Effector memory CD4-positive, alpha-beta T cell (primary cell): ENCODE measurements around the gene ASB13.

Experiments
- DNase-seq, 3 donors: peaks; one replicate each; pipeline ENCODE4 v3.0.0-alpha.2; 2020
- H3K27ac ChIP-seq: 2 replicates; pipeline ENCODE4 v1.7.0; 2013; ENCODE audit warnings: mild to moderate bottlenecking, low read length, moderate library complexity; ENCODE audit not compliant: insufficient read depth, poor library complexity, severe bottlenecking
- H3K27me3 ChIP-seq: replicated peaks from 2 replicates; pipeline ENCODE4 v1.7.0; 2013; ENCODE audit warnings: mild to moderate bottlenecking, low read length; ENCODE audit not compliant: insufficient read depth, control insufficient read depth, poor library complexity, severe bottlenecking
- H3K36me3 ChIP-seq: 2 replicates; pipeline ENCODE4 v1.7.0; 2013; ENCODE audit warnings: mild to moderate bottlenecking, low read length, moderate library complexity; ENCODE audit not compliant: control insufficient read depth, insufficient read depth
- H3K4me1 ChIP-seq: 2 replicates; pipeline ENCODE4 v1.7.0; 2013; ENCODE audit warnings: low read length, mild to moderate bottlenecking; ENCODE audit not compliant: control insufficient read depth, insufficient read depth, poor library complexity, severe bottlenecking
- H3K4me3 ChIP-seq: 2 replicates; pipeline ENCODE4 v1.7.0; 2013; ENCODE audit warnings: low read length, low read depth, mild to moderate bottlenecking; ENCODE audit not compliant: insufficient read depth, poor library complexity, severe bottlenecking
- H3K9me3 ChIP-seq: 2 replicates; pipeline ENCODE4 v1.7.0; 2013; ENCODE audit warnings: mild to moderate bottlenecking, low read length, moderate library complexity; ENCODE audit not compliant: control insufficient read depth

The ASB13 gene

GRCh38 chr10:5648494-5649457, 17.6 kb downstream of the ASB13 start:
- Histone ChIP-seq H3K27me3 (no peaks in the 10 kb centered on the region), H3K36me3 (peaks cover 7% of the 10 kb centered on the region), H3K4me3 (no peak overlapping the region), H3K27ac (no peak overlapping the region), H3K4me1 (no peaks in the 10 kb centered on the region), H3K9me3 (no peaks in the 10 kb centered on the region)
- no peak for DNase-seq

GRCh38 chr10:5647507-5648240, 18.7 kb downstream of the ASB13 start:
- DNase-seq: no peak
- H3K9me3 ChIP-seq: no peaks in the 10 kb centered on the region
- peaks cover 7% of the 10 kb centered on the region for H3K36me3 ChIP-seq
- no peaks in the 10 kb centered on the region for H3K4me1 ChIP-seq
- no peaks in the 10 kb centered on the region for H3K27me3 ChIP-seq
- H3K4me3 ChIP-seq: no peak overlapping the region
- H3K27ac ChIP-seq: no peak overlapping the region

GRCh38 chr10:5645944-5646617, 20.3 kb downstream of the ASB13 start:
- Histone ChIP-seq H3K27ac (no peak overlapping the region), H3K4me1 (no peaks in the 10 kb centered on the region), H3K9me3 (no peaks in the 10 kb centered on the region), H3K36me3 (peaks cover 7% of the 10 kb centered on the region), H3K27me3 (no peaks in the 10 kb centered on the region), H3K4me3 (no peak overlapping the region)
- DNase-seq: no peak

- Histone ChIP-seq H3K4me3 (no peak overlapping the region), H3K36me3 (peaks cover 8% of the 10 kb centered on the region), H3K27me3 (no peaks in the 10 kb centered on the region), H3K27ac (no peak overlapping the region), H3K9me3 (no peaks in the 10 kb centered on the region), H3K4me1 (no peaks in the 10 kb centered on the region)
- no peak for DNase-seq
These were observed 21.0 kb downstream of the ASB13 start for GRCh38 chr10:5645375-5645774.

DNA sequence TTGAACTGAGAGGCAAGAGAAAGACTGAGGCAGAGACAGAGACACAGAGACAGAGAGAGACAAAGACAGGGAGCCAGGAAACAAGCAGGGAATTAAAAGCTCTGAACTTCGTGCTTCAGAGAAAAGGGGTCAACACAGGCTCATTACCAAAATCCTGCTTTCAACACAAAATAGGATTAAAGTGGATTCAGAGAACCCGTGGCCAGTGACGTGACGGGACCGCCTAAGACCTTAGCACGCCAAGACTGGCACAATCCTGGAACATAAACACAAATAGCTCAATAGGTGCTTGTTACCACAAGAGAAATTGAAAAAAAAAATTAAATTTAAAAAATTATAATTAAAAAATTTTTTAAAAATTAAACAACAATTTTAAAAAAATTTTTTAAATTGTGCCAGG, 21.5 kb downstream of the ASB13 start:
- DNase-seq: no peak
- peaks cover 11% of the 10 kb centered on the region for H3K36me3 ChIP-seq
- no peak overlapping the region for H3K27ac ChIP-seq
- no peaks in the 10 kb centered on the region for H3K4me1 ChIP-seq
- H3K4me3 ChIP-seq: no peak overlapping the region
- H3K9me3 ChIP-seq: no peaks in the 10 kb centered on the region
- no peaks in the 10 kb centered on the region for H3K27me3 ChIP-seq

GRCh38 chr10:5643346-5644067, 22.9 kb downstream of the ASB13 start:
- H3K9me3 ChIP-seq: no peaks in the 10 kb centered on the region
- no peak overlapping the region for H3K27ac ChIP-seq
- no peak overlapping the region for H3K4me3 ChIP-seq
- H3K4me1 ChIP-seq: no peaks in the 10 kb centered on the region
- no peak for DNase-seq
- H3K36me3 ChIP-seq: peaks cover 5% of the 10 kb centered on the region
- no peaks in the 10 kb centered on the region for H3K27me3 ChIP-seq

DNA sequence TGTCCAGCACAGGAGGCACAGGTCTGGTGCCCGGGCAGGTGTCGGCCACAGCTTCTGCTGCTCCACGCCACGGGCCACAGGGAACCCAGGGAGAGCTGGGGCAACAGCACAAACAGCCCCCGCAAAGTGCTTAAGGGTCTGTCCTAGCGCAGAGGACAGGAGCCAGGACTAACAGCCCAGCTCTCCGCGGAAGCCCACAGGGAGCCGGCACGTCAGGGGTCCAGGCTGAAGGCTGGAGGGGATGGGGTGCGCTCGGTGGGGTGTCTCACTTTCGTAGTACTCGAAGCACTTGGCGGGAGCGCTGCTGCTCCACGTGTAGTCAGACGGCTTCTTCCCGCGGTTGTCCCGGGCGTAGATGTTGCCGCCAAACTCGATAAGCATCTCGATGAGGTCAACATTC, 24.9 kb downstream of the ASB13 start:
- H3K27ac ChIP-seq: no peak overlapping the region
- H3K36me3 ChIP-seq: peaks cover 4% of the 10 kb centered on the region
- no peaks in the 10 kb centered on the region for H3K9me3 ChIP-seq
- DNase-seq: no peak
- H3K4me1 ChIP-seq: no peaks in the 10 kb centered on the region
- H3K27me3 ChIP-seq: no peaks in the 10 kb centered on the region
- no peak overlapping the region for H3K4me3 ChIP-seq

DNA sequence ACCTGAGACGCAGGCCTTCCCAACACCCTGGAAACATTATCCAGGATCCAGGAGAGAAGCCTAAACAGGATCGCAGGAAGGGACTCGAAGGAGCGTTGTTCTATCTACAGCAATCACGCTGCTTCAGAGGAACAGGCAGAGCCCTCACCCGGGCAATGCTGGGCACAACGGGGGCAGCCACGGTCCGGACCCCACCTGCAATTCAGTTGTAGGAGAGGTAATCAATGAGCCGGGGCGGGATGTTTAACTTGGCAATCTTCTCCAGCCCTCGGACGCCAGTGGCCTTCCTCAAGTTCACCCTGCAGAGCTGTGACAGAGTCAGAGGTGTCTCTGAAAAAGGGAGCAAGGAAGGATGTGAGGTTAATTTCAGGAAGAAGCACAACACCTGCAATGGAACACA, 25.9 kb downstream of the ASB13 start:
- Histone ChIP-seq H3K27ac (no peak overlapping the region), H3K36me3 (peaks cover 4% of the 10 kb centered on the region), H3K4me1 (no peaks in the 10 kb centered on the region), H3K9me3 (no peaks in the 10 kb centered on the region), H3K27me3 (no peaks in the 10 kb centered on the region), H3K4me3 (no peak overlapping the region)
- no peak for DNase-seq

DNA sequence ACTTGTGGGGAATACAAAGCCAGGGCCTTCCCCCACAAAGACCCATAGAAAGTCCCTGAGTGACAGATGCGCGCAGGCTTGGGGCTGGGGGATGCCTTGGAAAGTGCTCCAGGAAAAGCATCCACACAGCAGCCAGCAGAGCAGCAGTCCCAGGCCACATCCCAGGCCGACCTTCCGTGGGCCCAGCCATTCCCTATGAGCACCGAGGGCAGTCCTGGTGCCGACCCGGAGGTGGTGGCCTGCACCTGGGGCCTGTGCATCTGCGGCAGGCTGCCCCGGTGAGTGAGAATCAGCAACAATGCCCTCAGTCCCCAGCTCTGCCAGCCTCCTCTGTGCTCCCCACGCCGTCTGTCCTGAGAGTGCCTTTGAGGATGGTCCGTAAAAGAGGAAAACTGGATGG, 26.4 kb downstream of the ASB13 start:
- Histone ChIP-seq H3K4me1 (no peaks in the 10 kb centered on the region), H3K27me3 (no peaks in the 10 kb centered on the region), H3K27ac (no peak overlapping the region), H3K9me3 (no peaks in the 10 kb centered on the region), H3K36me3 (peaks cover 4% of the 10 kb centered on the region), H3K4me3 (no peak overlapping the region)
- DNase-seq: no peak
